GM12878 (cell line): ENCODE data around the gene HYOU1. TPM values are rescaled to one million over a fixed set of nuclear protein-coding genes. Genes with fewer than 3 reads are reported as not detected.

Source experiments
- ATAC-seq: fragments of 200-7000 bp; cut with Tn5 transposase; 3 replicates; pipeline ENCODE4 v1.9.1; 2020; ENCODE audit warnings: mild to moderate bottlenecking, moderate library complexity
- BruUV-seq: library from RNA; stranded (reverse); fragments of 400-500 nt; replicated peaks from 2 replicates; lab custom pipeline; 2021; lab: Mats Ljungman, UMichigan
- CTCF ChIA-PET: fragments of 300-600 bp; sonication (Branson Sonifier 250); formaldehyde crosslinking; extraction: SDS; loops from one replicate; lab custom pipeline; 2021; ENCODE audit warnings: inconsistent platforms; lab: Yijun Ruan, JAX
- POLR2A ChIA-PET: fragments of 350-600 bp; formaldehyde crosslinking; extraction: SDS; loops from one replicate; lab custom pipeline; 2021; ENCODE audit warnings: inconsistent platforms; lab: Charles Lee
- RAD21 ChIA-PET: fragments of 300-600 bp; sonication (Branson Sonifier 250); formaldehyde crosslinking; loops from one replicate; lab custom pipeline; 2023; ENCODE audit warnings: antibody characterized with exemption; ENCODE audit not compliant: unreplicated experiment; lab: Charles Lee
- SMC1A ChIA-PET: fragments of 300-600 bp; sonication (Branson Sonifier 250); formaldehyde crosslinking; loops from one replicate; lab custom pipeline; 2023; ENCODE audit not compliant: unreplicated experiment, uncharacterized antibody; lab: Charles Lee
- DNase-seq: peaks from one replicate; pipeline ENCODE4 v3.0.0-alpha.2; 2011; ENCODE audit warnings: low read depth, low spot score
- FAIRE-seq: peaks from 3 replicates; lab custom pipeline; 2011; peaks lifted over from hg19 to GRCh38; lab: Jason Lieb, UNC
- H2AFZ ChIP-seq: 2 replicates; pipeline ENCODE4 v1.6.0; 2011; ENCODE audit warnings: low read depth, low read length, control low read depth; ENCODE audit not compliant: control insufficient read depth
- H3K27ac ChIP-seq: 2 replicates; pipeline ENCODE4 v1.5.1; 2011; ENCODE audit warnings: control low read depth; ENCODE audit not compliant: control insufficient read depth, insufficient read depth
- H3K27me3 ChIP-seq, 2 experiments: replicated peaks in 1 of 2; 2 replicates each; pipeline versions ENCODE4 v1.6.0 to v1.6.1; 2011; ENCODE audit warnings: low read length in 1 of 2; ENCODE audit not compliant: control insufficient read depth in 2 of 2, insufficient read depth in 2 of 2
- H3K36me3 ChIP-seq, 2 experiments: 2 replicates each; pipeline ENCODE4 v1.5.1; 2011; ENCODE audit warnings: low read length in 1 of 2; ENCODE audit not compliant: control insufficient read depth in 2 of 2, insufficient read depth in 2 of 2
- H3K4me1 ChIP-seq: 2 replicates; pipeline ENCODE4 v1.6.1; 2011; ENCODE audit warnings: mild to moderate bottlenecking, low read length, moderate library complexity, mixed read lengths; ENCODE audit not compliant: control insufficient read depth, insufficient read depth
- H3K4me2 ChIP-seq: 2 replicates; pipeline ENCODE4 v1.6.0; 2011; ENCODE audit warnings: control low read depth; ENCODE audit not compliant: control insufficient read depth, insufficient read depth
- H3K4me3 ChIP-seq: fragments of 200-600 bp; sonication (generic); 2 replicates; pipeline ENCODE4 v1.5.1; 2016
- H3K79me2 ChIP-seq: 2 replicates; pipeline ENCODE4 v1.6.0; 2011; ENCODE audit warnings: low read length; ENCODE audit not compliant: control insufficient read depth, insufficient read depth
- H3K9ac ChIP-seq: 2 replicates; pipeline ENCODE4 v1.8.0; 2011; ENCODE audit warnings: low read length, control low read depth, mixed read lengths; ENCODE audit not compliant: control insufficient read depth, insufficient read depth
- H3K9me3 ChIP-seq: replicated peaks from 3 replicates; pipeline ENCODE4 v1.5.1; 2011; ENCODE audit warnings: mild to moderate bottlenecking, low read length; ENCODE audit not compliant: control insufficient read depth, insufficient read depth
- H4K20me1 ChIP-seq: 2 replicates; pipeline ENCODE4 v1.6.0; 2011; ENCODE audit not compliant: control insufficient read depth, insufficient read depth
- CBFB ChIP-seq: IDR thresholded peaks from 2 replicates; pipeline ENCODE4 v1.6.1; 2016; ENCODE audit warnings: antibody characterized with exemption, low read depth
- CHD2 ChIP-seq: IDR thresholded peaks from 2 replicates; pipeline ENCODE4 v1.6.1; 2011; ENCODE audit warnings: low read depth, low read length, improper control_type of control experiment, borderline replicate concordance
- FOS ChIP-seq: IDR thresholded peaks from 3 replicates; pipeline ENCODE4 v1.6.1; 2011; ENCODE audit warnings: borderline replicate concordance; ENCODE audit not compliant: insufficient read length; ENCODE audit errors: extremely low read depth
- HCFC1 ChIP-seq: fragments of 150-350 bp; IDR thresholded peaks from 2 replicates; pipeline ENCODE4 v1.6.1; 2014; ENCODE audit warnings: low read length
- HDAC2 ChIP-seq: fragments of 200-600 bp; sonication (generic); IDR thresholded peaks from 2 replicates; pipeline ENCODE4 v1.6.1; 2017
- HDAC6 ChIP-seq: fragments of 200-600 bp; sonication (generic); IDR thresholded peaks from one replicate; pipeline ENCODE4 v1.8.0; 2017; ENCODE audit warnings: antibody characterized with exemption; ENCODE audit not compliant: unreplicated experiment
- KLF5 ChIP-seq: fragments of 450-650 bp; IDR thresholded peaks from 2 replicates; pipeline ENCODE4 v1.6.1; 2014; ENCODE audit warnings: mild to moderate bottlenecking; ENCODE audit not compliant: partially characterized antibody
- NFYB ChIP-seq: IDR thresholded peaks from 2 replicates; pipeline ENCODE4 v1.6.1; 2011; ENCODE audit warnings: low read depth, mild to moderate bottlenecking, low read length, improper control_type of control experiment, moderate library complexity; ENCODE audit not compliant: insufficient read depth
- RAD21 ChIP-seq: IDR thresholded peaks from 2 replicates; pipeline ENCODE4 v1.6.1; 2011; ENCODE audit warnings: mild to moderate bottlenecking, low read depth, low read length, moderate library complexity; ENCODE audit not compliant: insufficient read depth
- STAT3 ChIP-seq: IDR thresholded peaks from 2 replicates; pipeline ENCODE4 v1.6.1; 2011; ENCODE audit warnings: low read depth, low read length, improper control_type of control experiment
- TARDBP ChIP-seq: IDR thresholded peaks from 2 replicates; pipeline ENCODE4 v1.6.1; 2016; ENCODE audit warnings: borderline replicate concordance
- TCF12 ChIP-seq: IDR thresholded peaks from 2 replicates; pipeline ENCODE4 v1.6.1; 2011; ENCODE audit warnings: low read depth, mild to moderate bottlenecking, low read length
- WGBS: methylation state at CpG from one replicate; pipeline ENCODE4 v1.1.6; 2016; ENCODE audit warnings: low lambda C conversion rate; ENCODE audit not compliant: insufficient replicate concordance, insufficient coverage; ENCODE audit errors: missing lambda C conversion rate; 5-methylcytosine and 5-hydroxymethylcytosine counted together
- in situ Hi-C: fragments of 300-500 bp; cut with MboI; formaldehyde crosslinking; loops from 9 replicates; pipeline ENCODE4 v1.14.3; 2018; ENCODE audit warnings: mixed read lengths
- intact Hi-C: fragments of 100-400 bp; cut with micrococcal nuclease; formaldehyde crosslinking; loops from one replicate; pipeline ENCODE4 v1.14.2; 2022; ENCODE audit not compliant: unreplicated experiment
- polyA plus RNA-seq, 11 experiments: library from polyadenylated mRNA; depleted of rRNA in 4 of 11; unstranded in 6 of 11; stranded (reverse) in 5 of 11; fragments of >200 nt; fragmentation: Nextera tagmentation in 4 of 11; fragmentation: Illumina TruSeq in 1 of 11; extraction: Ambion mirVana in 4 of 11; extraction: Trizol in 1 of 11; gene quantifications; 1 replicate in 1 of 11; 2 replicates in 10 of 11; pipeline versions ENCODE4 v1.2.1 to v1.2.3, GENCODE V29; 2011 to 2016; ENCODE audit warnings: inconsistent platforms in 2 of 11, missing spikeins in 2 of 11, low read depth in 1 of 11
- total RNA-seq, 4 experiments: library from RNA; depleted of rRNA in 3 of 4; stranded (reverse); fragments of >200 nt in 3 of 4; fragmentation: Illumina TruSeq in 1 of 4; extraction: Trizol in 1 of 4; gene quantifications; 2 replicates each; pipeline versions ENCODE4 v1.2.1 to v1.2.3, GENCODE V29; 2013 to 2021
- TF ChIP-seq, protein P1 (sequence below): IDR thresholded peaks from 2 replicates; pipeline ENCODE4 v1.6.1; 2012; ENCODE audit warnings: low read depth, low read length, improper control_type of control experiment

Gene HYOU1
- total and polyA plus RNA-seq, 10 of the 15 experiments (the other 5 are each of a cell fraction or from before 2014, with no cell fraction given) = 15.4 to 157 (median 109) TPM

DNA sequence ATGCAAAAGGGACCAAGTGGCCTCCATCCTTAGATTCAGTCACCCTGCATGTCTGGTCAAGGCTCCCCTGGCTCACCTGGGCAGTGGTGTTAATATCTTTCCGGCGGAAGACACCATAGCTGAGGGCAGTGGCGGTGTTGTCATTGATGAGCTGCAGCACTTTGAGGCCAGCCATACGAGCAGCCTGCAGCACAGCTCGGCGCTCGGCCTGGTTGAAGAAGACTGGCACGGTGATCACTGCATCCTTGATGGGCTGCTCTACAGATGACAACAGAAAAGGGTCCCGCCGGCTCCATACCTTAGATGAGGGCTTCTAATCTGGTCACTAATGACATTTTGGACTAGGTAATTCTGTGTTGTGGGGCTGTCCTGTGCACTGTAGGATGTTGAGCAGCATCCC lies 2.6 kb downstream of the HYOU1 start:
- TF ChIP-seq, protein P1, sequence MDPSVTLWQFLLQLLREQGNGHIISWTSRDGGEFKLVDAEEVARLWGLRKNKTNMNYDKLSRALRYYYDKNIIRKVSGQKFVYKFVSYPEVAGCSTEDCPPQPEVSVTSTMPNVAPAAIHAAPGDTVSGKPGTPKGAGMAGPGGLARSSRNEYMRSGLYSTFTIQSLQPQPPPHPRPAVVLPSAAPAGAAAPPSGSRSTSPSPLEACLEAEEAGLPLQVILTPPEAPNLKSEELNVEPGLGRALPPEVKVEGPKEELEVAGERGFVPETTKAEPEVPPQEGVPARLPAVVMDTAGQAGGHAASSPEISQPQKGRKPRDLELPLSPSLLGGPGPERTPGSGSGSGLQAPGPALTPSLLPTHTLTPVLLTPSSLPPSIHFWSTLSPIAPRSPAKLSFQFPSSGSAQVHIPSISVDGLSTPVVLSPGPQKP = no peak
- no peak for TF ChIP-seq RAD21
- no peak for TF ChIP-seq CHD2
- TF ChIP-seq HDAC2 = no peak
- no peak for TF ChIP-seq KLF5
- TF ChIP-seq TCF12 = no peak
- no peak for TF ChIP-seq FOS
- no peak for TF ChIP-seq TARDBP
- no peak for TF ChIP-seq NFYB
- no peak for TF ChIP-seq HCFC1
- no peak for TF ChIP-seq HDAC6
- no peak for TF ChIP-seq CBFB
- no peak for TF ChIP-seq STAT3
- WGBS = 97% methylated on average over 10 of the region's 10 CpGs
- SMC1A ChIA-PET = no interaction called here
- in situ Hi-C loops = no loop called here
- POLR2A ChIA-PET = interaction anchor here (1.0 to 2.7 kb wide), 2 partner anchors 24 to 28 kb away, joined by 3 to 14 read pairs; partner anchors contain the start of gene SLC37A4
- H3K4me1 ChIP-seq = peaks cover 24% of the 10 kb centered on the region
- intact Hi-C loops = no loop called here
- no peak overlapping the region for H3K27ac ChIP-seq
- H4K20me1 ChIP-seq = no peaks in the 10 kb centered on the region
- DNase-seq (no peak), FAIRE-seq (no peak), ATAC-seq (no peak)
- H3K36me3 ChIP-seq = peaks cover 20 to 31% of the 10 kb centered on the region in 2 experiments
- H3K27me3 ChIP-seq = no peaks in the 10 kb centered on the region
- H3K4me2 ChIP-seq = peak overlapping the region; percentile 20; the same call in 1 of the 2 replicates
- no peaks in the 10 kb centered on the region for H3K9me3 ChIP-seq
- no peak overlapping the region for H2AFZ ChIP-seq
- RAD21 ChIA-PET = no interaction called here
- CTCF ChIA-PET = interaction anchor here (0.6 to 2.2 kb wide), 3 partner anchors 12 to 23 kb away, joined by 3 to 7 read pairs (median 3); no protein-coding TSS in a partner anchor
- no peak overlapping the region for H3K9ac ChIP-seq
- no TSS peak for BruUV-seq
- peaks cover 45% of the 10 kb centered on the region for H3K79me2 ChIP-seq
- no peak overlapping the region for H3K4me3 ChIP-seq
